Suprapubic skin (tissue), 3 donors: Measurements from ENCODE around the gene STK17A.

Experiments
- POLR2AphosphoS5 ChIP-seq, 3 donors: sonication (generic); formaldehyde crosslinking; IDR thresholded peaks; one replicate each; pipeline ENCODE4 v1.6.1; 2017; ENCODE audit warnings: antibody characterized with exemption in 3 of 3
- TF ChIP-seq, protein P1 (sequence below), 2 donors: fragments of 200-600 bp in 1 of 2; fragments of 450-650 bp in 1 of 2; sonication (generic) in 1 of 2; IDR thresholded peaks; one replicate each; pipeline ENCODE4 v1.5.1; 2016 to 2019; ENCODE audit warnings: antibody characterized with exemption in 2 of 2, mild to moderate bottlenecking in 1 of 2, moderate library complexity in 1 of 2

DNA sequence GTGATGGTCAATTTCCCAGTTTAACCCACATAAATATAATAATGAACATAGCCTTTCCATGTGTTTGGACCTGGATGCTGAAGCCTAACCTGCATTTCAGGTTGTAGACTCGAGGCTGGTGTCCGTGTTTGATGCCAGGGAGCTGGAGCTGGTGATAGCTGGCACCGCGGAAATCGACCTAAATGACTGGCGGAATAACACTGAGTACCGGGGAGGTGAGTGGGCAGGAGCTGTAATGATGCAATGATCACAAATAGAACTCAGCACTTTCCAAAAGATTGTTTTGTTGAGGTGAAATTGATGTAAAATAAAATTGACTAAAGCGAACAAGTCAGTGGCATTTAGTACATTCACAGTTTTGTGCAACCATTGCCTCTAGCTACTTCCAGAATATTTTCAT lies 30.8 kb upstream of the STK17A start:
- no peak for TF ChIP-seq POLR2AphosphoS5 (IDR thresholded peaks at IDR 0.05)
- TF ChIP-seq, protein P1, sequence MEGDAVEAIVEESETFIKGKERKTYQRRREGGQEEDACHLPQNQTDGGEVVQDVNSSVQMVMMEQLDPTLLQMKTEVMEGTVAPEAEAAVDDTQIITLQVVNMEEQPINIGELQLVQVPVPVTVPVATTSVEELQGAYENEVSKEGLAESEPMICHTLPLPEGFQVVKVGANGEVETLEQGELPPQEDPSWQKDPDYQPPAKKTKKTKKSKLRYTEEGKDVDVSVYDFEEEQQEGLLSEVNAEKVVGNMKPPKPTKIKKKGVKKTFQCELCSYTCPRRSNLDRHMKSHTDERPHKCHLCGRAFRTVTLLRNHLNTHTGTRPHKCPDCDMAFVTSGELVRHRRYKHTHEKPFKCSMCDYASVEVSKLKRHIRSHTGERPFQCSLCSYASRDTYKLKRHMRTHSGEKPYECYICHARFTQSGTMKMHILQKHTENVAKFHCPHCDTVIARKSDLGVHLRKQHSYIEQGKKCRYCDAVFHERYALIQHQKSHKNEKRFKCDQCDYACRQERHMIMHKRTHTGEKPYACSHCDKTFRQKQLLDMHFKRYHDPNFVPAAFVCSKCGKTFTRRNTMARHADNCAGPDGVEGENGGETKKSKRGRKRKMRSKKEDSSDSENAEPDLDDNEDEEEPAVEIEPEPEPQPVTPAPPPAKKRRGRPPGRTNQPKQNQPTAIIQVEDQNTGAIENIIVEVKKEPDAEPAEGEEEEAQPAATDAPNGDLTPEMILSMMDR (IDR thresholded peaks at IDR 0.05), result no peak
